ENCODE data around the gene CXCR1.
"Not testable (repeated sequence)": the region's sequence is repeated elsewhere in the genome, so short reads cannot be mapped to it uniquely, and the experiment has no call there.

CXCR1 gene

GRCh38 chr2:218166791-218167190 lies at the start of gene CXCR1:
TSS of gene CXCR1 (minus strand) at chr2:218166962. CDS start at chr2:218165211, 1,751 bp downstream.
- no peak for DNase-seq

- DNase-seq: no peak
These were observed 49.5 kb upstream of the CXCR1 start for GRCh38 chr2:218216336-218216673.

- DNase-seq: no peak
These were observed 47.4 kb upstream of the CXCR1 start for GRCh38 chr2:218214116-218214515.

- no peak for DNase-seq
These were observed 42.3 kb upstream of the CXCR1 start for GRCh38 chr2:218209078-218209477.

- no peak for DNase-seq
These were observed 35.5 kb upstream of the CXCR1 start for GRCh38 chr2:218202266-218202665.

GRCh38 chr2:218196974-218197373 lies 30.2 kb upstream of the CXCR1 start:
- no peak for DNase-seq

GRCh38 chr2:218194880-218195279 lies 28.1 kb upstream of the CXCR1 start:
- DNase-seq: no peak

GRCh38 chr2:218193701-218194100 lies 26.9 kb upstream of the CXCR1 start:
- no peak for DNase-seq

GRCh38 chr2:218192902-218193430 lies 26.2 kb upstream of the CXCR1 start:
- no peak for DNase-seq

- no peak for DNase-seq
These were observed 21.8 kb upstream of the CXCR1 start for GRCh38 chr2:218188528-218188927.

- no peak for DNase-seq
These were observed 20.7 kb upstream of the CXCR1 start for GRCh38 chr2:218187296-218188015.

GRCh38 chr2:218186876-218187275 lies 20.1 kb upstream of the CXCR1 start:
- no peak for DNase-seq

GRCh38 chr2:218186355-218186766 lies 19.6 kb upstream of the CXCR1 start:
- peak; percentile 59 for DNase-seq

GRCh38 chr2:218184331-218184730 lies 17.6 kb upstream of the CXCR1 start:
- DNase-seq: no peak

- DNase-seq: no peak
These were observed 13.8 kb upstream of the CXCR1 start for GRCh38 chr2:218180467-218181114.

GRCh38 chr2:218179782-218180181 lies 13.0 kb upstream of the CXCR1 start:
- DNase-seq: no peak

- DNase-seq: no peak
These were observed 6.1 kb upstream of the CXCR1 start for GRCh38 chr2:218172845-218173244.

GRCh38 chr2:218171744-218172143 lies 5.0 kb upstream of the CXCR1 start:
- DNase-seq: not testable (repeated sequence)

GRCh38 chr2:218169757-218170546 lies 3.2 kb upstream of the CXCR1 start:
- DNase-seq: peak; percentile 48

- DNase-seq: peak; percentile 29
These were observed 2.1 kb upstream of the CXCR1 start for GRCh38 chr2:218168635-218169462.

GRCh38 chr2:218168016-218168415 lies 1.3 kb upstream of the CXCR1 start:
- no peak for DNase-seq

GRCh38 chr2:218162814-218163213 lies 3.9 kb downstream of the CXCR1 start:
- no peak for DNase-seq

GRCh38 chr2:218161644-218162043 lies 5.1 kb downstream of the CXCR1 start:
- no peak for DNase-seq

Measured in HCEC 1CT (cell line).